Islet of Langerhans (tissue), 1 donor: ENCODE data around the gene ZSCAN25.
"Not testable (repeated sequence)": the region's sequence is repeated elsewhere in the genome, so short reads cannot be mapped to it uniquely, and the experiment has no call there.

ENCODE experiments used
- FAIRE-seq: peaks from one replicate; lab custom pipeline; 2011; peaks lifted over from hg19 to GRCh38; lab: Jason Lieb, UNC

ZSCAN25 gene

DNA sequence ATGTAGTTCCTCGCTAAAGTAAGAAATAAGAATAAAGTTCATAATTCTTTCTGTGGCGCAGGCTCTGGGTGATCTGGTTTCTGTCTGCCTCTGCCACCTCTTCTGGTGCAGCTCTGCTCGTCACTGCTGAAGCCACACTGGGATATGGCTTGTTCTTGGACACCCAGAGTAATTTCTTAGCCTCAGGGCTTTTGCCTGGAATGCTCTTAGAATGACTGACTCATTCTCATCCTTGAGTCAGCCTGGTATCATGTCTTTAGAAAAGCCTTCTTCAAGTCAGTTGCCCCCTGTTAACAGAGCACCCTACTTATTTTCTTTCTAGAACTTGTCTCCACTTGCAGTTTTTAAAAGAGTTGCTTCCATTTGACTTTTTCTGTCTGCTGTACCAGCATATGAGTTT is 2.0 kb downstream of the ZSCAN25 start:
- FAIRE-seq, result no peak

DNA sequence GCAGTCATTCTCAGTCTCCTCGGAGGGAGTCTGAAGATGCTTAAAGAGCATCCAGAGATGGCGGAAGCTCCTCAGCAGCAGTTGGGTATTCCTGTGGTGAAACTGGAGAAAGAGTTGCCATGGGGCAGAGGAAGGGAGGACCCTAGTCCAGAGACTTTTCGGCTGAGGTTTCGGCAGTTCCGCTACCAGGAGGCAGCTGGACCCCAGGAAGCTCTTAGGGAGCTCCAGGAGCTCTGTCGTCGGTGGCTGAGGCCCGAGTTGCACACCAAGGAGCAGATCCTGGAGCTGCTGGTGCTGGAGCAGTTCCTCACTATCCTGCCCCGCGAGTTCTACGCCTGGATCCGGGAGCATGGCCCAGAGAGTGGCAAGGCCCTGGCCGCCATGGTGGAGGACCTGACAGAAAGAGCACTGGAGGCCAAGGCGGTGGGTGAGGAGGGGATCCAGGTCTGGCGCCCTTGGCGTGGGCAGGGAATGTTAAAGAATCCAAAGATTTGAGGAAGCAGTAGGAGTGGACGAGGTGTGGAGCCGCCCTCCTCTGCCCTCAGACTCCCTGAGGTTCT is 2.9 kb downstream of the ZSCAN25 start:
- FAIRE-seq, result no peak

DNA sequence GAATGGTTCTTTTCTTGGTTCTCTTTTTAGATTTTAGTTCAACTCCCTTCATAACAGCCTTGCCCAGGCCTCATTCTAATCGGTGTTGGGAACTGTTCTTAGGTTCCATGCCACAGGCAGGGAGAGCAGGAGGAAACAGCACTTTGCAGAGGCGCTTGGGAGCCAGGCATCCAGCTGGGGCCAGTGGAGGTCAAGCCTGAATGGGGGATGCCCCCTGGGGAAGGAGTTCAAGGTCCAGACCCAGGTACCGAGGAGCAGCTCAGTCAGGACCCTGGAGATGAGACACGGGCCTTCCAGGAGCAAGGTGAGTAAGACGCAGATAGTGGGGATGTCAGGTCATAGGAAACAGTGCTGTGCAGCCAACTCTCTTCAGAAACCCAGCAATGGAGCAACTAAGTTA is 4.5 kb downstream of the ZSCAN25 start:
- FAIRE-seq, result no peak

- FAIRE-seq, result no peak
Observed at GRCh38 chr7:99622596-99622995, 5.8 kb downstream of the ZSCAN25 start.

GRCh38 chr7:99623091-99623693 is 6.4 kb downstream of the ZSCAN25 start:
- no peak for FAIRE-seq

DNA sequence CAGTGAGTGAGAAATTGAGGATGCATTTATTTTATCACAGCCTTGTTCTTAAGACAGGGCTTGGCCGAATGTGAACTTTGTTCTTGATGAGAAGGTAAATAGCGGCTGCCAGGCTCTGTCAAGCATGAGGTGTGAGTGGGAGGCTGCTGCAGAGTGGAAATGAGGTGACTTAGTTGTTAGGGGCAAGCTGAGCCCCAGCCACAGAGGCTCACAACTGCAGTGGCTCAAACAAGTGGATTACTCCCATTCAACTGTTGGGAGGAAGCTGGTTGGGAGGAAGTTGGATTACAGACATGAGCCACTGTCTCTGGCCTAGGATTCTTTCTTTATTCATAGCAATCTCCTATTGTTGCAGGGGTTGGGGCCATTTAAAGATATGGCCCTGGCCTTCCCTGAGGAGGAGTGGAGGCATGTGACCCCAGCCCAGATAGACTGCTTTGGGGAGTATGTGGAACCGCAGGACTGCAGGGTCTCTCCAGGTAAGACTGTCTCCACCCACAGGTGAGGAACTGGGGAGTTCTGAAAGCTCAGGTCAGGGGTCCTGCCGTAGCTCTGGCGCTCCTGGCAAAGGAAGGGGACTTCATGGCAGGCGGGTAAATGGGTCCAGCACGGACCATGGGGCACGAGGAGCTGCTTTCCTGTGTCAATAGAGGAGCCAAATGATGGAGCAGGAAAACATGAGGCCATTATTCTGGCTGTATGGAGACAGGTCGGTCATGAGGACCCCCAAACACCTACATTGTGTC is 7.1 kb downstream of the ZSCAN25 start:
- FAIRE-seq, result no peak

DNA sequence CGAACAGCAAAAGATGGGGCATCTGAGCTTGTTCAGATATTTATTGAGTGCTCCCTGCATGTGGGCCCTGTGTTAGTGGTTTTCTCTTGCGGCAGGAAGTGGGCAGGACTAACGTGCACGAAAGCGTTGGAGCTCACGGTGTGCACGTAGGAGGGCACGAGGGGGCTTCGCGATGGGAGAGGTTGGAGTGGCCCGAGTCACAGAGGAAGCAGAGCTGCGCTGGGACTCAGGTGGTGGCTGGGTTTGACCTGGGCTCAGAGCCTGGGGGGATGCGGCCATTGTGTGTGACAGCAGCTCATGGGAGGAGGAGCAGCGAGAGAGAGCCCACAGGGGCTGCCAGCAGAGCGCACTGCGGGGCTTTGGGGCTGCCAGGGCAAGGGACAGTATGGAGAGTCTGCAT is 7.7 kb downstream of the ZSCAN25 start:
- no peak for FAIRE-seq

- FAIRE-seq, result no peak
Observed at GRCh38 chr7:99625321-99625720, 8.6 kb downstream of the ZSCAN25 start.

- FAIRE-seq, result no peak
Observed at GRCh38 chr7:99625961-99626360, 9.2 kb downstream of the ZSCAN25 start.

DNA sequence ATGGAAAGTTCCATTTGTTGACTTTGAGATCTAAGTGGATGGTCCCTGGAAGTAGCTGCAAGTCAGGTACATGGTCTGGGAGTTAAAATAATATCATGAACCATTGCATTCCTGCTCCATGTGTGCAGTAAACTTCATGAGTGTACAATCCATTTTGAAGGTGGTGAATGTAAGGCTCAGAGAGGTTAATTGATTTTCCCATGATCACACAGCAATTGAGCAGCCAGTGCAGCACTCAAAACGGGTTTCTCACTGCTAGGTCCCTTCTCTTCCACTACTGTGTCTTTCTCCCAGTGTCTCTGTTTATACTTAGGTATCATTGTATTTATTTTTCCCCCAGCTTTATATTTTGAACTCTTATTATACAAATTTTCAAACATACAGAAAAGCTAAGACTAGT is 9.9 kb downstream of the ZSCAN25 start:
- no peak for FAIRE-seq

GRCh38 chr7:99627513-99627912 is 10.8 kb downstream of the ZSCAN25 start:
- FAIRE-seq, result peak; percentile 43

DNA sequence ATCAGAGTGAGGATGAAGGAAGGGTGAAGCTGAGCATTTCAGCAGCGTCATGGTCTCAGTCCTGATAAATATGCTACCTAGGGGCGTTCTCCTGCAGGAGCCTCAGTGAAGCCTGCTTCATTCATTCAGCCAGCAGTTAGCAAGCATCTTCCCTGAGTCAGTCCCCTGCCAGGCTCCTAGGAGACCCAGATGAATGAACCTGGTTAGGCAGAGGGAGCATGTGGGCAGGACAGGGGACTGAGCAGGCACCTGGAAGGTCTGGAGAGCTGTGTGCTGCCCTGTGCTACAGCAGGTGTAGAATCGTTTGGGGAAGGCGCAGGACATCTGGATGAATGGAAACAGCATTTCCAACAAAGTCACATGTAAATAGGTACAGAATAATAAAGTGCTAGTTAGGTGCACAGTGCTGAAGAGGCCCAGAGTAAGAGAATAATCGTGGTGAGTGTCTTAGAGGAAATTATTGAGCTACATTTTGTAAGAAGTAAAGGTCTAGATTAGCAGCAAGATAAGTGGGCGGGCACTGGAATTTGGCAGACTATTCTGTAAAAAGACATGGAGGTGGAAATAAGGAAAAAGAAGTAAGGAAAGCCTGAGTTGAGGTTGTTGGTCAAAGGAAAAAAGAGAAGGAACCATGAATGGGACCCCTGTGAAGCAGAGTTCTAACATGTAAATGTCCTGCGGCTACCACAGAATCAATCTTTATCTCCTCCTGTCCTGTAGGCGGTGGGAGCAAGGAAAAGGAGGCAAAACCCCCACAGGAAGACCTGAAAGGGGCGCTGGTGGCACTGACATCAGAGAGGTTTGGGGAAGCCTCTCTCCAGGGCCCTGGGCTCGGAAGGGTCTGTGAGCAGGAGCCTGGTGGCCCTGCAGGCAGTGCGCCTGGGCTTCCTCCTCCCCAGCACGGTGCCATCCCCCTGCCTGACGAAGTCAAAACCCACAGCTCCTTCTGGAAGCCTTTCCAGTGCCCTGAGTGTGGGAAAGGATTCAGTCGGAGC is 12.0 kb downstream of the ZSCAN25 start:
- no peak for FAIRE-seq

GRCh38 chr7:99629643-99630042 is 12.9 kb downstream of the ZSCAN25 start:
- no peak for FAIRE-seq

GRCh38 chr7:99631295-99632109 is 14.8 kb downstream of the ZSCAN25 start:
- FAIRE-seq, result peak; percentile 79

- not testable (repeated sequence) for FAIRE-seq
Observed at GRCh38 chr7:99637414-99637813, 20.7 kb downstream of the ZSCAN25 start.

GRCh38 chr7:99638731-99639130 is 22.0 kb downstream of the ZSCAN25 start:
- FAIRE-seq, result no peak

DNA sequence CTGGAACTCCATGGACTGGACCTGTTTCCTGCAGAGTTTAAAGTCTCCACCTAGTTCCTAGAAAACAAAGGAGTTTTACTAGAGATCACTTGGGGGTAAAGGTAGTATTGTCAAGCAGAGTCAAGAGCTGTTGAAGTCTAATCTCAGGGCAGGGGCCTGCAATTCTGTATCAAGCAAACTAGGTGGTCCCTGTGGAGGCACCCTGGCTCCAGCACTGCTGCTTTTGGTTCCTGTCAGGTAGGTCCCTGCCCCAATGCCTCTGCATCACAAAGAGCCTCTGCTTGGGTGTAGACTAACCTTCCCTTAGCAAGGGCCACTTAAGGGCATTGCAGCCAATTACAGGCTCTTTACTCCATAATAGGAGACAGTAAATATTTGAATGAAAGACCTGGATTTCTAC is 22.5 kb downstream of the ZSCAN25 start:
- no peak for FAIRE-seq

DNA sequence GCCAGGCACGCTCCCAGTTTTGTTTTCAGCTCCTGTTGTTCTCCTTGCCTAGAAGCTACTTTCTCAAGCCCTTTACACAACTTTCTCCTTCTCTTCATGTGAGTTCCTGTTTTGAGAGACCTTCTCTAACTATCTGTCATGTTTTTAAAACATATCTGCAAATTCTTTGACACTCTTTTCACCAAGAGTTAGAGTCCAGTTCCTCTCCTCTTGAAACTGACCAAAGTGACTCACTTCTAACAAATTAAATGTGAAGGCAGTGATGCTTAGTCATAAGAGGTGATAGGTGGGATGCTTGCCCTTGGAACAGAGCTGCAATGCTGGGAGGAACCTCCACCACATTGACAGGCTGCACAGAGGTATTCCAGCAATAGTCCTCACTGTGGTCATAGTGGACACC is 25.3 kb downstream of the ZSCAN25 start:
- no peak for FAIRE-seq

DNA sequence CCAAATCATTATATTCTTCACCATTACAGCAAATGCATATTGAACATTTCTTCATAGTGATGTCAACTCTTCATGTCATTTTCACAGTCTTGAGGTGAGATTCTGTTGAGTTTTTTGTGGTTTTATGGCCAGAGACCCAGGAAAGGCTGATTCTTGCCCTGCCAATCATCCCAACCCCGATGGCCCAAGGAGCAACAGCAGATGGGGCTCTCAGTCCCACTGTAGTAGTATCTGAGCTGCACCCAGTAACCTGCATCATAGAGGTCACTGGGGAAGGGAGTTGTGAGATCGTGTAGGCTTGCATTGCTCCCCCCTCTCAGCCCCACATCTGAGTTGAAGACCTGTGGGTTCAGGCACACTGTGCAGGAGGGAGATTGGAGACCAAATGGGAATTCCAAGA is 26.7 kb downstream of the ZSCAN25 start:
- FAIRE-seq, result no peak

DNA sequence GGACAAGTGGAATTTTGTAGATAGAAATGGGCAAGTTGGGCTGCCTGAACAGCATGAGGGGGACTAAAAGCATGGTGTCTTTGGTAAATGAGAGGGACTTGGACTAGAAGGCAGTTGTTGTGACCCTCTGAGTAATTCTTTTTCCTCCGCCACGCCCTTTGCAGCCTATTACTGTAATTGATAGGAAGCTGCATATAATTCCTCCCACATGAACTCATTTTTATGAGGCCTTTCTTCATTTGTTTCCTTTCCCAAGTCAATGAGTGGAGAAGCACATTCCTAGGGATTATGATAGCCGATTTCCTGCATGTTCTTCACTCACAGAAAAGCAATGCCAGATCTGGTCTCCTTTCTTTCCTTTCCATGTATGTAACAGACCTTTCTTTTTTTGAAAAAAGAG is 27.7 kb downstream of the ZSCAN25 start:
- FAIRE-seq, result no peak

GRCh38 chr7:99645590-99645989 is 28.8 kb downstream of the ZSCAN25 start:
- peak; percentile 13 for FAIRE-seq

- no peak for FAIRE-seq
Observed at GRCh38 chr7:99648843-99649242, 32.1 kb downstream of the ZSCAN25 start.
